Measurements from ENCODE around the gene SLC22A23.

The SLC22A23 gene

GRCh38 chr6:3353213-3353903 lies 103.5 kb downstream of the SLC22A23 start:
- H3K4me1 ChIP-seq (ENCODE audit: low read length), result peaks cover 7% of the 10 kb centered on the region; the same call in 1 of the 2 replicates
- H3K4me3 ChIP-seq (ENCODE audit: low read length), result no peak overlapping the region
- H3K9me3 ChIP-seq (replicated peaks; ENCODE audit: insufficient read depth, low read length), result no peaks in the 10 kb centered on the region
- no peaks in the 10 kb centered on the region for H3K79me2 ChIP-seq (ENCODE audit: low read length)
- no peak overlapping the region for H3K27ac ChIP-seq (ENCODE audit: low read length)
- H3K4me2 ChIP-seq (ENCODE audit: low read depth, low read length), result no peak overlapping the region
- H2AFZ ChIP-seq (ENCODE audit: low read length), result no peak overlapping the region
- H3K9me2 ChIP-seq (replicated peaks; ENCODE audit: insufficient read depth, low read length), result no peaks in the 10 kb centered on the region
- H3K36me3 ChIP-seq (replicated peaks; ENCODE audit: insufficient read depth, low read length), result no peaks in the 10 kb centered on the region
- H3F3A ChIP-seq (ENCODE audit: insufficient read depth, low read length), result peaks cover 18% of the 10 kb centered on the region; the same call in 1 of the 2 replicates
- H3K27me3 ChIP-seq (replicated peaks; ENCODE audit: insufficient read depth, low read length), result no peaks in the 10 kb centered on the region
- TF ChIP-seq CTCF (IDR thresholded peaks at IDR 0.05; ENCODE audit: low read length) (no peak), EZH2phosphoT487 (IDR thresholded peaks at IDR 0.05; ENCODE audit: low read length) (no peak), EZH2 (optimal IDR thresholded peaks at IDR 0.05; ENCODE audit: low read depth, low read length) (no peak)
- no peak overlapping the region for H3K9ac ChIP-seq (ENCODE audit: low read length)
- DNase-seq, result no peak
- H4K20me1 ChIP-seq (ENCODE audit: insufficient read depth, low read length), result no peaks in the 10 kb centered on the region

- H3K79me2 ChIP-seq (ENCODE audit: low read length), result no peaks in the 10 kb centered on the region
- TF ChIP-seq EZH2phosphoT487 (IDR thresholded peaks at IDR 0.05; ENCODE audit: low read length) (no peak), EZH2 (optimal IDR thresholded peaks at IDR 0.05; ENCODE audit: low read depth, low read length) (no peak), CTCF (IDR thresholded peaks at IDR 0.05; ENCODE audit: low read length) (no peak)
- no peak overlapping the region for H3K4me2 ChIP-seq (ENCODE audit: low read depth, low read length)
- H2AFZ ChIP-seq (ENCODE audit: low read length), result no peak overlapping the region
- H3K9me2 ChIP-seq (replicated peaks; ENCODE audit: insufficient read depth, low read length), result no peaks in the 10 kb centered on the region
- H3K9ac ChIP-seq (ENCODE audit: low read length), result no peak overlapping the region
- H3K27ac ChIP-seq (ENCODE audit: low read length), result no peak overlapping the region
- H3K4me3 ChIP-seq (ENCODE audit: low read length), result no peak overlapping the region
- no peaks in the 10 kb centered on the region for H4K20me1 ChIP-seq (ENCODE audit: insufficient read depth, low read length)
- peaks cover 7% of the 10 kb centered on the region; the same call in 1 of the 2 replicates for H3K4me1 ChIP-seq (ENCODE audit: low read length)
- no peaks in the 10 kb centered on the region for H3K36me3 ChIP-seq (replicated peaks; ENCODE audit: insufficient read depth, low read length)
- no peak for DNase-seq
- H3K27me3 ChIP-seq (replicated peaks; ENCODE audit: insufficient read depth, low read length), result no peaks in the 10 kb centered on the region
- H3F3A ChIP-seq (ENCODE audit: insufficient read depth, low read length), result peaks cover 18% of the 10 kb centered on the region; the same call in 1 of the 2 replicates
- no peaks in the 10 kb centered on the region for H3K9me3 ChIP-seq (replicated peaks; ENCODE audit: insufficient read depth, low read length)
Observed at GRCh38 chr6:3352678-3353077, 104.2 kb downstream of the SLC22A23 start.

GRCh38 chr6:3351829-3352524 lies 104.9 kb downstream of the SLC22A23 start:
- no peak overlapping the region for H3K9ac ChIP-seq (ENCODE audit: low read length)
- no peak overlapping the region for H3K4me3 ChIP-seq (ENCODE audit: low read length)
- no peak for DNase-seq
- H3K79me2 ChIP-seq (ENCODE audit: low read length), result no peaks in the 10 kb centered on the region
- no peak overlapping the region for H2AFZ ChIP-seq (ENCODE audit: low read length)
- no peaks in the 10 kb centered on the region for H3K27me3 ChIP-seq (replicated peaks; ENCODE audit: insufficient read depth, low read length)
- H3F3A ChIP-seq (ENCODE audit: insufficient read depth, low read length), result peaks cover 18% of the 10 kb centered on the region; the same call in 1 of the 2 replicates
- H4K20me1 ChIP-seq (ENCODE audit: insufficient read depth, low read length), result no peaks in the 10 kb centered on the region
- no peak overlapping the region for H3K4me2 ChIP-seq (ENCODE audit: low read depth, low read length)
- TF ChIP-seq EZH2 (optimal IDR thresholded peaks at IDR 0.05; ENCODE audit: low read depth, low read length) (no peak), CTCF (IDR thresholded peaks at IDR 0.05; ENCODE audit: low read length) (no peak), EZH2phosphoT487 (IDR thresholded peaks at IDR 0.05; ENCODE audit: low read length) (no peak)
- H3K9me3 ChIP-seq (replicated peaks; ENCODE audit: insufficient read depth, low read length), result no peaks in the 10 kb centered on the region
- no peak overlapping the region for H3K27ac ChIP-seq (ENCODE audit: low read length)
- H3K4me1 ChIP-seq (ENCODE audit: low read length), result peaks cover 5% of the 10 kb centered on the region; the same call in 1 of the 2 replicates
- no peaks in the 10 kb centered on the region for H3K36me3 ChIP-seq (replicated peaks; ENCODE audit: insufficient read depth, low read length)
- no peaks in the 10 kb centered on the region for H3K9me2 ChIP-seq (replicated peaks; ENCODE audit: insufficient read depth, low read length)

Data from MM.1S (cell line).